Smooth muscle cell (in vitro differentiated cells): Measurements from ENCODE around the gene HNF1B. TPM values are rescaled to one million over a fixed set of nuclear protein-coding genes. Genes with fewer than 3 reads are reported as not detected.
A peak's percentile ranks its signal among the peaks of the same experiment; 100 is the strongest.

Source experiments
- DNase-seq: peaks from one replicate; lab custom pipeline; 2025; ENCODE audit not compliant: unreplicated experiment; lab: John Stamatoyannopoulos, UW
- H2AFZ ChIP-seq: fragments of 200-600 bp; sonication (generic); 2 replicates; pipeline ENCODE4 v1.6.0; 2016; ENCODE audit warnings: antibody characterized with exemption, low read depth, mild to moderate bottlenecking
- H3F3A ChIP-seq: fragments of 200-600 bp; sonication (generic); 2 replicates; pipeline ENCODE4 v1.6.0; 2017; ENCODE audit warnings: antibody characterized with exemption, low read depth
- H3K27ac ChIP-seq: fragments of 200-600 bp; sonication (generic); 2 replicates; pipeline ENCODE4 v1.5.1; 2016; ENCODE audit warnings: low read depth, mild to moderate bottlenecking
- H3K27me3 ChIP-seq: fragments of 200-600 bp; sonication (generic); 2 replicates; pipeline ENCODE4 v1.6.1; 2016; ENCODE audit warnings: low read depth, mild to moderate bottlenecking
- H3K36me3 ChIP-seq: fragments of 200-600 bp; sonication (generic); 2 replicates; pipeline ENCODE4 v1.5.1; 2016; ENCODE audit warnings: low read depth
- H3K4me1 ChIP-seq: fragments of 200-600 bp; sonication (generic); 2 replicates; pipeline ENCODE4 v1.5.1; 2016; ENCODE audit warnings: low read depth
- H3K4me2 ChIP-seq: fragments of 200-600 bp; sonication (generic); 2 replicates; pipeline ENCODE4 v1.6.0; 2016; ENCODE audit warnings: mild to moderate bottlenecking
- H3K4me3 ChIP-seq: fragments of 200-600 bp; sonication (generic); 2 replicates; pipeline ENCODE4 v1.5.1; 2016; ENCODE audit warnings: mild to moderate bottlenecking
- H3K79me2 ChIP-seq: fragments of 200-600 bp; sonication (generic); 2 replicates; pipeline ENCODE4 v1.6.0; 2016; ENCODE audit warnings: low read depth, mild to moderate bottlenecking
- H3K9ac ChIP-seq: fragments of 200-600 bp; sonication (generic); 2 replicates; pipeline ENCODE4 v1.6.0; 2016; ENCODE audit warnings: low read depth
- H3K9me3 ChIP-seq: fragments of 200-600 bp; sonication (generic); replicated peaks from 2 replicates; pipeline ENCODE4 v1.5.1; 2016; ENCODE audit warnings: low read depth
- H4K20me1 ChIP-seq: fragments of 200-600 bp; sonication (generic); 2 replicates; pipeline ENCODE4 v1.6.0; 2016; ENCODE audit warnings: low read depth
- WGBS: methylation state at CpG from one replicate; pipeline ENCODE4 v1.1.7; 2016; ENCODE audit warnings: low lambda C conversion rate; 5-methylcytosine and 5-hydroxymethylcytosine counted together
- polyA plus RNA-seq: library from polyadenylated mRNA; unstranded; fragments of >200 nt; fragmentation: Nextera tagmentation; extraction: Ambion mirVana; gene quantifications from 2 replicates; pipeline ENCODE4 v1.2.1, GENCODE V29; 2016
- total RNA-seq: library from RNA; depleted of rRNA; stranded (reverse); fragments of >200 nt; gene quantifications from 2 replicates; pipeline ENCODE4 v1.2.3, GENCODE V29; 2014
- TF ChIP-seq, protein P1 (sequence below): fragments of 200-600 bp; sonication (generic); IDR thresholded peaks from 2 replicates; pipeline ENCODE4 v1.5.1; 2017; ENCODE audit warnings: borderline replicate concordance, mild to moderate bottlenecking, antibody characterized with exemption; ENCODE audit not compliant: insufficient read depth, poor library complexity, severe bottlenecking

The HNF1B gene
- total and polyA plus RNA-seq, 2 experiments from 2014 or later, result not detected

DNA sequence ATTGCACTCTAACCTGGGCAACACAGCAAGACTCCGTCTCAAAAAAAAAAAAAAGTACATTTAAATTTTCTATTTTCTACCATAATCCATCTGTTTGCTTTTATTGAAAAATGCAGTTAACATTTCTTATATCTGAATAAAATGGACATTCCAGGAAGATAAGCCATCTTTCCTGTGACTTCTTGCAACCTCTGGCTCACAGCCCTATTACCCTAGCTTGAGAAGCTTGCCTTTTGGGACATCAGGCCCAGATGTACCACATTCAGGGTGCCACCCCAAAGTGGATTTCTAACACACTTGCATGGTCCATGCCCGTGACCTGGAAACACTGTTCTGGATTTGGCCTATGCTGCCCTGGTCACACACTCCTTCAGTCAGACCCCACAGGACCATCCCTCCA, 71.5 kb downstream of the HNF1B start:
- Histone ChIP-seq H3K27me3 (no peaks in the 10 kb centered on the region), H3K36me3 (no peaks in the 10 kb centered on the region), H3K27ac (no peak overlapping the region), H3K4me3 (no peak overlapping the region), H3F3A (no peaks in the 10 kb centered on the region), H4K20me1 (no peaks in the 10 kb centered on the region), H3K4me2 (no peak overlapping the region), H2AFZ (no peak overlapping the region), H3K9me3 (no peaks in the 10 kb centered on the region), H3K9ac (no peak overlapping the region), H3K4me1 (peaks cover 7% of the 10 kb centered on the region), H3K79me2 (no peaks in the 10 kb centered on the region)
- WGBS, result 96% methylated on average over 2 of the region's 2 CpGs
- no peak for DNase-seq
- TF ChIP-seq, protein P1, sequence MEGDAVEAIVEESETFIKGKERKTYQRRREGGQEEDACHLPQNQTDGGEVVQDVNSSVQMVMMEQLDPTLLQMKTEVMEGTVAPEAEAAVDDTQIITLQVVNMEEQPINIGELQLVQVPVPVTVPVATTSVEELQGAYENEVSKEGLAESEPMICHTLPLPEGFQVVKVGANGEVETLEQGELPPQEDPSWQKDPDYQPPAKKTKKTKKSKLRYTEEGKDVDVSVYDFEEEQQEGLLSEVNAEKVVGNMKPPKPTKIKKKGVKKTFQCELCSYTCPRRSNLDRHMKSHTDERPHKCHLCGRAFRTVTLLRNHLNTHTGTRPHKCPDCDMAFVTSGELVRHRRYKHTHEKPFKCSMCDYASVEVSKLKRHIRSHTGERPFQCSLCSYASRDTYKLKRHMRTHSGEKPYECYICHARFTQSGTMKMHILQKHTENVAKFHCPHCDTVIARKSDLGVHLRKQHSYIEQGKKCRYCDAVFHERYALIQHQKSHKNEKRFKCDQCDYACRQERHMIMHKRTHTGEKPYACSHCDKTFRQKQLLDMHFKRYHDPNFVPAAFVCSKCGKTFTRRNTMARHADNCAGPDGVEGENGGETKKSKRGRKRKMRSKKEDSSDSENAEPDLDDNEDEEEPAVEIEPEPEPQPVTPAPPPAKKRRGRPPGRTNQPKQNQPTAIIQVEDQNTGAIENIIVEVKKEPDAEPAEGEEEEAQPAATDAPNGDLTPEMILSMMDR, result no peak

- Histone ChIP-seq H3K9me3 (no peaks in the 10 kb centered on the region), H3K9ac (peak overlapping the region; percentile 31), H3K4me1 (peaks cover 7% of the 10 kb centered on the region), H3K4me3 (no peak overlapping the region), H3K27me3 (no peaks in the 10 kb centered on the region), H3K36me3 (no peaks in the 10 kb centered on the region), H3K79me2 (no peaks in the 10 kb centered on the region), H3K4me2 (peak overlapping the region; percentile 45), H3K27ac (peak overlapping the region; percentile 59), H4K20me1 (no peaks in the 10 kb centered on the region), H2AFZ (no peak overlapping the region), H3F3A (no peaks in the 10 kb centered on the region)
- TF ChIP-seq, protein P1, result no peak
- 84% methylated on average over 3 of the region's 3 CpGs for WGBS
- DNase-seq, result no peak
Measured at GRCh38 chr17:37672548-37673078, 72.2 kb downstream of the HNF1B start.

DNA sequence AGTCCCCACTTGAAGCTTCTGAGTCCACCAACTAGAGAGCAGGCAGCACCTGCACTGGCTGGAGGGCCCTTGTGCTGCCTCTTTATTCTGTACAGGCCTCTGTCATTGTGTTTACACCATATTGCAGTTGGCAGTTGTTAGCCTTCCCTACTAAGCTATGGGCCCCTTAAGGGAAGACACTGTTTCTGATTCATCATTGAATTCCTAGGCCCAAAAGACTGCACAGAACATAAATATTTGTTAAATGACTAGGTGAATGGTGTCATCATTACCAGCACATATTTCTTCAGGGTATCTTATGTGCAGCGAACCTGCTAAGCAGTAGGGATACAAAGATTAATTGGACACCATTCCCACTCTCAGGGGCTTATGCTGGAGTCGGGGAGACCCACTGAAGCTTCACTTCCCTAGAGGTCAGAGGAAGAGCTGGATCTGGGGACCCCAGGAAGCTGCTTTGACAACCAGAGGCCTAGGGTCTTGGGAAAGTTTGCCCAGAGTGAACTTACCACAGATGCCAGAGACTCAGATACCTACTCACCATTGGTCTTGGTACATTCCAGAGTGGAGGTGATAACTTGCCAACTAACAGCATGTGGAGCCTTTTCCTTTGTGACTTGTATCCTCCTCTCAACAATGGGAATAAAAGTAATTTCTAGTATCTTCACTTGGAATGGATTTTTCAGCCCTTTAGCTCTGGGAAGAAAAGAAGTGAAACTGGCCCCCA, 72.9 kb downstream of the HNF1B start:
- Histone ChIP-seq H3K9ac (peak overlapping the region; percentile 31), H3K4me1 (peaks cover 7% of the 10 kb centered on the region), H3K4me3 (no peak overlapping the region), H3K9me3 (no peaks in the 10 kb centered on the region), H3K36me3 (no peaks in the 10 kb centered on the region), H2AFZ (no peak overlapping the region), H4K20me1 (no peaks in the 10 kb centered on the region), H3K4me2 (peak overlapping the region; percentile 45), H3F3A (no peaks in the 10 kb centered on the region), H3K79me2 (no peaks in the 10 kb centered on the region), H3K27me3 (no peaks in the 10 kb centered on the region), H3K27ac (peak overlapping the region; percentile 65)
- WGBS, result 56% methylated on average over 2 of the region's 2 CpGs
- DNase-seq, result no peak
- TF ChIP-seq, protein P1, result no peak
